Mesenchymal stem cell (in vitro differentiated cells and primary cell): ENCODE data around the gene FUT8.

ENCODE experiments used
- DNase-seq: peaks from one replicate; pipeline ENCODE4 v3.0.0-alpha.2; 2013
- H2AFZ ChIP-seq: one replicate; pipeline ENCODE4 v1.6.1; 2013; ENCODE audit warnings: low read depth, mild to moderate bottlenecking, control low read depth, inconsistent platforms, low read length, moderate library complexity
- H2AK5ac ChIP-seq: 2 replicates; pipeline ENCODE4 v1.6.1; 2013; ENCODE audit warnings: low read length, moderate library complexity, mild to moderate bottlenecking, inconsistent platforms; ENCODE audit not compliant: severe bottlenecking
- H2BK120ac ChIP-seq: one replicate; pipeline ENCODE4 v1.6.1; 2013; ENCODE audit warnings: low read depth, mild to moderate bottlenecking, inconsistent platforms, low read length, moderate library complexity
- H2BK12ac ChIP-seq, 2 experiments: one replicate each; pipeline ENCODE4 v1.6.1; 2013; ENCODE audit warnings: inconsistent platforms in 2 of 2, low read length in 2 of 2, mild to moderate bottlenecking in 2 of 2, moderate library complexity in 2 of 2, control low read depth in 1 of 2
- H2BK15ac ChIP-seq: one replicate; pipeline ENCODE4 v1.6.1; 2013; ENCODE audit warnings: mild to moderate bottlenecking, low read depth, inconsistent platforms; ENCODE audit not compliant: poor library complexity, severe bottlenecking
- H2BK5ac ChIP-seq: 2 replicates; pipeline ENCODE4 v1.6.1; 2013; ENCODE audit warnings: low read depth, mild to moderate bottlenecking, low read length, control low read depth, inconsistent platforms; ENCODE audit not compliant: poor library complexity, severe bottlenecking
- H3K14ac ChIP-seq, 2 experiments: one replicate each; pipeline ENCODE4 v1.6.1; 2013; ENCODE audit warnings: inconsistent platforms in 2 of 2, low read length in 2 of 2, control low read depth in 1 of 2, mild to moderate bottlenecking in 1 of 2, moderate library complexity in 1 of 2
- H3K18ac ChIP-seq, 2 experiments: one replicate each; pipeline ENCODE4 v1.6.1; 2013; ENCODE audit warnings: inconsistent platforms in 2 of 2, low read length in 2 of 2, control low read depth in 1 of 2, low read depth in 1 of 2, mild to moderate bottlenecking in 1 of 2
- H3K23ac ChIP-seq, 2 experiments: one replicate each; pipeline ENCODE4 v1.6.1; 2013; ENCODE audit warnings: inconsistent platforms in 2 of 2, low read length in 2 of 2, mild to moderate bottlenecking in 2 of 2, moderate library complexity in 2 of 2, control low read depth in 1 of 2
- H3K27ac ChIP-seq: 2 replicates; pipeline ENCODE4 v1.5.1; 2013; ENCODE audit warnings: mild to moderate bottlenecking, moderate library complexity, low read length, control low read depth, inconsistent platforms; ENCODE audit not compliant: poor library complexity, severe bottlenecking
- H3K27me3 ChIP-seq, 2 experiments: 2 replicates each; pipeline versions ENCODE4 v1.6.1 to v1.7.0; 2013; ENCODE audit warnings: low read length in 2 of 2, mild to moderate bottlenecking in 2 of 2, moderate library complexity in 2 of 2, control low read depth in 1 of 2, inconsistent platforms in 1 of 2; ENCODE audit not compliant: control insufficient read depth in 1 of 2, insufficient read depth in 1 of 2
- H3K36me3 ChIP-seq, 2 experiments: 2 replicates each; pipeline versions ENCODE4 v1.6.1 to v1.7.0; 2013; ENCODE audit warnings: low read length in 2 of 2, control low read depth in 1 of 2, inconsistent platforms in 1 of 2, low read depth in 1 of 2, mild to moderate bottlenecking in 1 of 2; ENCODE audit not compliant: insufficient read depth in 2 of 2, control insufficient read depth in 1 of 2
- H3K4ac ChIP-seq, 2 experiments: one replicate each; pipeline ENCODE4 v1.6.1; 2013; ENCODE audit warnings: inconsistent platforms in 2 of 2, low read length in 2 of 2, mild to moderate bottlenecking in 2 of 2, moderate library complexity in 2 of 2, control low read depth in 1 of 2, low read depth in 1 of 2
- H3K4me1 ChIP-seq: 2 replicates; pipeline ENCODE4 v1.6.1; 2013; ENCODE audit warnings: low read depth, low read length, control low read depth; ENCODE audit not compliant: control insufficient read depth, insufficient read depth
- H3K4me2 ChIP-seq: 2 replicates; pipeline ENCODE4 v1.6.1; 2013; ENCODE audit warnings: low read length, mild to moderate bottlenecking, inconsistent platforms; ENCODE audit not compliant: poor library complexity, severe bottlenecking
- H3K4me3 ChIP-seq, 2 experiments: 2 replicates each; pipeline versions ENCODE4 v1.5.1 to v1.7.0; 2013; ENCODE audit warnings: low read length in 2 of 2, mild to moderate bottlenecking in 2 of 2, control low read depth in 1 of 2, low read depth in 1 of 2; ENCODE audit not compliant: insufficient read depth in 1 of 2
- H3K79me1 ChIP-seq: replicated peaks from 2 replicates; pipeline ENCODE4 v1.6.1; 2013; ENCODE audit warnings: mild to moderate bottlenecking, control low read depth, low read length, inconsistent platforms; ENCODE audit not compliant: poor library complexity, severe bottlenecking
- H3K9ac ChIP-seq: 2 replicates; pipeline ENCODE4 v1.7.0; 2013; ENCODE audit warnings: mild to moderate bottlenecking, low read length, moderate library complexity
- H3K9me3 ChIP-seq: 2 replicates; pipeline ENCODE4 v1.7.0; 2013; ENCODE audit warnings: mild to moderate bottlenecking, low read length; ENCODE audit not compliant: control insufficient read depth
- H4K8ac ChIP-seq: one replicate; pipeline ENCODE4 v1.6.1; 2013; ENCODE audit warnings: inconsistent platforms, mild to moderate bottlenecking, low read length, moderate library complexity
- H4K91ac ChIP-seq: one replicate; pipeline ENCODE4 v1.6.1; 2013; ENCODE audit warnings: mild to moderate bottlenecking, low read length, inconsistent platforms
- WGBS: methylation state at CpG from one replicate; pipeline ENCODE4 v1.1.7; 2013; ENCODE audit warnings: mixed read lengths; 5-methylcytosine and 5-hydroxymethylcytosine counted together

Gene FUT8

DNA sequence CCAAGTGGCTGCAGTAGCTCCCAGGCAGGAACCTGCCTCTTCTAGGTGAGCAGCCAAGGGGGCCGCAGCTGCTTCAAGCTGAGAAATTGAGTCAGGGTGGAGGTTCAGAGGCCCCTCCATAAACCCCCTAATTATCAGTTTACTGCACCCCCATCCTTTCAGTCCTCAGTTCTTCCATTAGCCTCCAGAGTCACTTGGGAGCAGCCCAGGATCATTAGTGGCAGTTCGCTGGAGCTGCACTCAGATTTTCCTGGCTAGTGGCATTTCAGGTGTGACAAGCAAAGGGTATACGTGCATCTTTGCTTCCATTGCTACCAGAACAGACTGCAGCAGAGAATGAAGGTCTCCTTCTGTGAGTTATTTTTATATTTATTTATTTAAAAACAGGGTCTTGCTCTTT is 358.7 kb downstream of the FUT8 start:
- Histone ChIP-seq H3K14ac (no peak overlapping the region), H3K27me3 (peaks cover 5 to 14% of the 10 kb centered on the region in 2 experiments), H3K27ac (no peak overlapping the region), H2BK15ac (no peak overlapping the region), H3K9ac (no peak overlapping the region), H4K8ac (no peak overlapping the region), H3K4ac (no peak overlapping the region), H3K4me3 (no peak overlapping the region), H3K9me3 (no peaks in the 10 kb centered on the region), H3K23ac (no peak overlapping the region), H2AFZ (no peak overlapping the region), H2AK5ac (no peak overlapping the region), H2BK120ac (no peak overlapping the region), H3K4me2 (no peak overlapping the region), H2BK5ac (no peak overlapping the region), H3K4me1 (no peaks in the 10 kb centered on the region), H3K79me1 (no peaks in the 10 kb centered on the region), H3K36me3 (no peaks in the 10 kb centered on the region), H4K91ac (no peak overlapping the region), H3K18ac (no peak overlapping the region), H2BK12ac (no peak overlapping the region)
- DNase-seq, result no peak
- WGBS, result 100% methylated on average over 2 of the region's 3 CpGs

DNA sequence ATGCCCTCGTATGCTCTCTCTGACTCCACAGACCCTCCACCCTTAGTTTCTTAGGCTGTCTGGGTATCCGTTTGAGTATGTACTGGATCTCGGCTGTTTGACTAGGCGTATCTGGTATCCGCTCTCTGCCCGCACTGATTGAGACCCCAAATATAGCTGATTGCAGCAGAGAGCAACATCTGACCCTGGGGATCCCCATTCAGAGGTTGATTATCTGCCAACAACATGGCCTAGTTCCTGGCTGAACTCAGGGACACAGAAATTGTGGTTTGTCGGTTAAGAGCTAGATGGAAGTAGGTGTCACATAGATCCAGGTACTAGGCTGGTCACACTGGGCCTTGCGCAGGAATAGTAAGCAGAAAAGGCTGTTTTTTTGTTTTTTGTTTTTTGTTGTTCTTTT is 359.9 kb downstream of the FUT8 start:
- no peak overlapping the region for H2BK15ac ChIP-seq
- H3K4me2 ChIP-seq, result no peak overlapping the region
- no peak overlapping the region for H3K23ac ChIP-seq
- H2BK12ac ChIP-seq, result no peak overlapping the region
- H3K4me1 ChIP-seq, result no peaks in the 10 kb centered on the region
- H3K27ac ChIP-seq, result no peak overlapping the region
- H3K18ac ChIP-seq, result no peak overlapping the region
- no peak overlapping the region for H4K91ac ChIP-seq
- H3K9me3 ChIP-seq, result no peaks in the 10 kb centered on the region
- WGBS, result 67% methylated on average over 8 of the region's 8 CpGs
- no peak overlapping the region for H2AK5ac ChIP-seq
- H2BK5ac ChIP-seq, result no peak overlapping the region
- H2BK120ac ChIP-seq, result no peak overlapping the region
- no peak overlapping the region for H4K8ac ChIP-seq
- DNase-seq, result no peak
- H3K79me1 ChIP-seq, result no peaks in the 10 kb centered on the region
- H3K14ac ChIP-seq, result no peak overlapping the region
- no peak overlapping the region for H3K4me3 ChIP-seq
- no peaks in the 10 kb centered on the region for H3K36me3 ChIP-seq
- no peak overlapping the region for H3K9ac ChIP-seq
- no peak overlapping the region for H2AFZ ChIP-seq
- peaks cover 4 to 10% of the 10 kb centered on the region in 2 experiments for H3K27me3 ChIP-seq
- H3K4ac ChIP-seq, result no peak overlapping the region

DNA sequence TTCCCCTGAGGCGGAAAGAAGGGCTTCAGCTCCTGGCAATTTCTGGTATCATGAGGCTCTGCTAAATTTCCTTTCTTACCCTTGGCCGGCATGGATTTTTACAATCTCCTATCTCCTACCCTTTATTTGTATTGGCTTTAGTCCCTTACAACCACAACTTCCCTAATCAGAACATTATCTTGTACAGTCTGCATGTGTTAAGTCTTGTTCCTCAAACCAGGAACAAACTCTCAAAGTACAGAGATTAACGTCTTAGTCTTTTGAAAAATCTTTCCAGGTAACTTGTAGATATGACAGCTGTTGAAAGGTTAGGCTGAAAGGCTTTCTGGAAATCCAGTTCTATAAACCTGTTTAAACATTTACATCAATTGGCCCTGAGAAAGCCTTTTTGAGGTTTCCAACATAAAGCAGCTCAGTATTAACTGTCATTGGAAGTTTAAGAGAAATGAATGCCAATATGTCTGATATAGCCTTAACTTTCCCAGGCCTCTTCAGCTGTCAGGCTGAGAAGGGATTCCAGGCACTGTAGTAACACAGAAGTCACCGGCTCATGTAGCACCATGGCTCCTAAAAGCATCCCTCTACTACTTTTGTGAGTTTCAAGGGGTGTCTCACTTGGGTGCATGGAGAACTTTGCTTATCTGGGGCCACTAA is 360.5 kb downstream of the FUT8 start:
- no peak for DNase-seq
- Histone ChIP-seq H2BK15ac (no peak overlapping the region), H2BK12ac (no peak overlapping the region), H2AFZ (no peak overlapping the region), H2BK5ac (no peak overlapping the region), H3K18ac (no peak overlapping the region), H3K27me3 (peaks cover 0 to 9% of the 10 kb centered on the region in 2 experiments), H3K27ac (no peak overlapping the region), H4K91ac (no peak overlapping the region), H3K9me3 (no peaks in the 10 kb centered on the region), H2AK5ac (no peak overlapping the region), H3K36me3 (no peaks in the 10 kb centered on the region), H3K4ac (no peak overlapping the region), H4K8ac (no peak overlapping the region), H3K4me1 (no peaks in the 10 kb centered on the region), H3K9ac (no peak overlapping the region), H3K4me3 (no peak overlapping the region), H3K79me1 (no peaks in the 10 kb centered on the region), H3K4me2 (no peak overlapping the region), H3K14ac (no peak overlapping the region), H2BK120ac (no peak overlapping the region), H3K23ac (no peak overlapping the region)
- whole genome bisulfite sequencing, result 90% methylated on average over 3 of the region's 4 CpGs

DNA sequence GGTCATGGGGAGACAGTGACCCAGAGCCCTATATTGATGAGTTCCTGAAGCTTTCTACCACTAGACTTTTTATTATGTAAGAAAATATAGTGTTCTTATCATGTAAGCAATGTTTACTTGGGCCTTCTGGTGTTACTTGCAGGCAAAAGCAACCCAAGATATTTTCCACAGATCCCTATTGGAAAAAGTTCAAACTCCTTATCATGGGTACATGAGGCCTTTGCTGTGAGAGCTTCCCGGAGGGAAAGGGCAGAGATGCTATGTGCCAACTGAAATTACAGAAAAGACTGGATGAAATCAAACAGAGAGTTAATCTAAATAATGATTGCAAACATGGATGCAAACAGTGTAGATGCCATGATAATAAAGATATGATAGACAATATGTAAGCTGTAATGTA is 361.5 kb downstream of the FUT8 start:
- 93% methylated on average over 1 of the region's 1 CpG for WGBS

More for the DNA sequence above, 361.5 kb downstream of the FUT8 start:
- H3K14ac ChIP-seq, result no peak overlapping the region
- peaks cover 0 to 9% of the 10 kb centered on the region in 2 experiments for H3K27me3 ChIP-seq
- no peak overlapping the region for H3K27ac ChIP-seq
- no peaks in the 10 kb centered on the region for H3K9me3 ChIP-seq
- no peak overlapping the region for H2BK15ac ChIP-seq
- no peak overlapping the region for H2BK12ac ChIP-seq
- no peak overlapping the region for H4K8ac ChIP-seq
- no peak overlapping the region for H2BK5ac ChIP-seq
- no peak overlapping the region for H2AFZ ChIP-seq
- no peak overlapping the region for H3K4me3 ChIP-seq
- no peak for DNase-seq
- no peaks in the 10 kb centered on the region for H3K4me1 ChIP-seq
- H3K9ac ChIP-seq, result no peak overlapping the region
- no peaks in the 10 kb centered on the region for H3K36me3 ChIP-seq
- no peak overlapping the region for H2AK5ac ChIP-seq
- H4K91ac ChIP-seq, result no peak overlapping the region
- no peak overlapping the region for H3K4me2 ChIP-seq
- no peak overlapping the region for H3K23ac ChIP-seq
- no peak overlapping the region for H3K18ac ChIP-seq
- no peak overlapping the region for H2BK120ac ChIP-seq
- H3K79me1 ChIP-seq, result no peaks in the 10 kb centered on the region
- no peak overlapping the region for H3K4ac ChIP-seq
